Pancreas (tissue), 10 donors: ENCODE data around the gene MEF2C. TPM values are rescaled to one million over a fixed set of nuclear protein-coding genes. Genes with fewer than 3 reads are reported as not detected.
A peak's percentile ranks its signal among the peaks of the same experiment; 100 is the strongest.

ENCODE experiments used
- ATAC-seq, 4 donors: fragments of 200-7000 bp; cut with Tn5 transposase; one replicate each; pipeline versions ENCODE4 v1.8.0 to v1.9.1; 2020; ENCODE audit warnings: mild to moderate bottlenecking in 4 of 4, moderate library complexity in 4 of 4
- DNase-seq, 6 donors: peaks; one replicate each; pipeline ENCODE4 v3.0.0-alpha.2; 2020
- FAIRE-seq: peaks from 2 replicates; lab custom pipeline; 2012; peaks lifted over from hg19 to GRCh38; lab: Jason Lieb, UNC
- H3K27ac ChIP-seq, 4 donors: fragments of 200-600 bp; sonication (generic); 1 replicate in 3 of 4; 2 replicates in 1 of 4; pipeline versions ENCODE4 v1.5.0 to v1.8.0; 2020
- H3K27me3 ChIP-seq, 4 donors: fragments of 200-600 bp; one replicate each; pipeline ENCODE4 v1.8.0; 2021
- H3K36me3 ChIP-seq, 3 donors: fragments of 200-600 bp; sonication (generic) in 1 of 3; one replicate each; pipeline versions ENCODE4 v1.5.0 to v1.8.0; 2020 to 2021
- H3K4me1 ChIP-seq, 3 donors: fragments of 200-600 bp; one replicate each; pipeline ENCODE4 v1.8.0; 2021
- H3K4me3 ChIP-seq, 4 donors: fragments of 200-600 bp; sonication (generic) in 2 of 4; one replicate each; pipeline versions ENCODE4 v1.5.0 to v1.8.0; 2020 to 2021
- H3K9me3 ChIP-seq, 4 donors: fragments of 200-600 bp; one replicate each; pipeline ENCODE4 v1.8.0; 2021
- WGBS, 2 donors: extraction: QIAGEN DNeasy Blood & Tissue Kit; methylation state at CpG; one replicate each; pipeline ENCODE4 v1.1.7; 2013; 5-methylcytosine and 5-hydroxymethylcytosine counted together
- intact Hi-C, 3 donors: fragments of 100-400 bp; cut with DNase I; formaldehyde crosslinking; loops; one replicate each; pipeline versions ENCODE4 v1.11.1 to v1.14.2; 2022
- polyA plus RNA-seq, 2 donors: library from polyadenylated mRNA; stranded (reverse); fragments of 200-250 nt; gene quantifications; one replicate each; pipeline ENCODE4 v1.2.3, GENCODE V29; 2013
- total RNA-seq, 6 donors: library from RNA; stranded (reverse); fragmentation: NEBNext Ultra II Directional in 4 of 6; extraction: Animal tissue kit (Norgen Biotek cat#: 25700) in 4 of 6; gene quantifications; one replicate each; pipeline versions ENCODE4 v1.2.1 to v1.2.4, GENCODE V29; 2021 to 2023
- TF ChIP-seq, protein P1 (sequence below), 4 donors: fragments of 200-600 bp; sonication (generic) in 3 of 4; IDR thresholded peaks; one replicate each; pipeline versions ENCODE4 v1.5.0 to v1.8.0; 2021; ENCODE audit warnings: antibody characterized with exemption in 4 of 4
- donor health status: healthy with polysubstance abuse.
- donor health status: DM: no; HTN: no; CAD: no; lungs with moderate emphysema.
- donor health status: DM: no; HTN: no; CAD: no.
- donor health status: control.
- donor health status: control.
- donor health status: Bipolar disorder and iron deficiency.
- donor health status: DM: yes; HTN: yes; CAD: no.
- donor health status: DM: no; HTN: no; CAD: no.
- donor health status: DM: no; HTN: no; CAD: no.
- donor health status: DM: yes; HTN: yes; CAD: no.

MEF2C gene
- total and polyA plus RNA-seq, 8 donors: 1.5 to 19.9 (median 4.8) TPM

GRCh38 chr5:88873447-88873846, 9.5 kb downstream of the MEF2C start:
- no peak for DNase-seq
- FAIRE-seq: peak; percentile 64
- Histone ChIP-seq H3K27ac (no peak overlapping the region), H3K27me3 (peaks cover 0 to 4% (median 0%) of the 10 kb centered on the region in 4 donors), H3K4me3 (no peak overlapping the region), H3K36me3 (no peaks in the 10 kb centered on the region), H3K4me1 (no peaks in the 10 kb centered on the region), H3K9me3 (no peaks in the 10 kb centered on the region)
- TF ChIP-seq, protein P1, sequence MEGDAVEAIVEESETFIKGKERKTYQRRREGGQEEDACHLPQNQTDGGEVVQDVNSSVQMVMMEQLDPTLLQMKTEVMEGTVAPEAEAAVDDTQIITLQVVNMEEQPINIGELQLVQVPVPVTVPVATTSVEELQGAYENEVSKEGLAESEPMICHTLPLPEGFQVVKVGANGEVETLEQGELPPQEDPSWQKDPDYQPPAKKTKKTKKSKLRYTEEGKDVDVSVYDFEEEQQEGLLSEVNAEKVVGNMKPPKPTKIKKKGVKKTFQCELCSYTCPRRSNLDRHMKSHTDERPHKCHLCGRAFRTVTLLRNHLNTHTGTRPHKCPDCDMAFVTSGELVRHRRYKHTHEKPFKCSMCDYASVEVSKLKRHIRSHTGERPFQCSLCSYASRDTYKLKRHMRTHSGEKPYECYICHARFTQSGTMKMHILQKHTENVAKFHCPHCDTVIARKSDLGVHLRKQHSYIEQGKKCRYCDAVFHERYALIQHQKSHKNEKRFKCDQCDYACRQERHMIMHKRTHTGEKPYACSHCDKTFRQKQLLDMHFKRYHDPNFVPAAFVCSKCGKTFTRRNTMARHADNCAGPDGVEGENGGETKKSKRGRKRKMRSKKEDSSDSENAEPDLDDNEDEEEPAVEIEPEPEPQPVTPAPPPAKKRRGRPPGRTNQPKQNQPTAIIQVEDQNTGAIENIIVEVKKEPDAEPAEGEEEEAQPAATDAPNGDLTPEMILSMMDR (IDR thresholded peaks at IDR 0.05): no peak
- no peak for ATAC-seq
- 80 to 82% methylated on average over 6 of the region's 6 CpGs for WGBS, 2 donors
- intact Hi-C loops: no loop called here

GRCh38 chr5:88872971-88873370, 10.0 kb downstream of the MEF2C start:
- DNase-seq (no peak), ATAC-seq (no peak), FAIRE-seq (no peak)
- TF ChIP-seq, protein P1 (IDR thresholded peaks at IDR 0.05): no peak
- 76 to 82% methylated on average over 6 of the region's 6 CpGs for WGBS, 2 donors
- no peaks in the 10 kb centered on the region for H3K9me3 ChIP-seq
- H3K27ac ChIP-seq: no peak overlapping the region
- H3K4me3 ChIP-seq: no peak overlapping the region
- peaks cover 0 to 4% (median 0%) of the 10 kb centered on the region in 4 donors for H3K27me3 ChIP-seq
- no peaks in the 10 kb centered on the region for H3K36me3 ChIP-seq
- intact Hi-C loops: no loop called here
- no peaks in the 10 kb centered on the region for H3K4me1 ChIP-seq

GRCh38 chr5:88870285-88870684, 12.7 kb downstream of the MEF2C start:
- no peaks in the 10 kb centered on the region for H3K9me3 ChIP-seq
- H3K27ac ChIP-seq: no peak overlapping the region
- TF ChIP-seq, protein P1 (IDR thresholded peaks at IDR 0.05): no peak
- no peak overlapping the region for H3K4me3 ChIP-seq
- DNase-seq (no peak), ATAC-seq (no peak), FAIRE-seq (no peak)
- 24 to 27% methylated on average over 2 of the region's 2 CpGs for WGBS, 2 donors
- peaks cover 0 to 4% (median 0%) of the 10 kb centered on the region in 4 donors for H3K27me3 ChIP-seq
- intact Hi-C loops: no loop called here
- H3K4me1 ChIP-seq: no peaks in the 10 kb centered on the region
- H3K36me3 ChIP-seq: no peaks in the 10 kb centered on the region

DNA sequence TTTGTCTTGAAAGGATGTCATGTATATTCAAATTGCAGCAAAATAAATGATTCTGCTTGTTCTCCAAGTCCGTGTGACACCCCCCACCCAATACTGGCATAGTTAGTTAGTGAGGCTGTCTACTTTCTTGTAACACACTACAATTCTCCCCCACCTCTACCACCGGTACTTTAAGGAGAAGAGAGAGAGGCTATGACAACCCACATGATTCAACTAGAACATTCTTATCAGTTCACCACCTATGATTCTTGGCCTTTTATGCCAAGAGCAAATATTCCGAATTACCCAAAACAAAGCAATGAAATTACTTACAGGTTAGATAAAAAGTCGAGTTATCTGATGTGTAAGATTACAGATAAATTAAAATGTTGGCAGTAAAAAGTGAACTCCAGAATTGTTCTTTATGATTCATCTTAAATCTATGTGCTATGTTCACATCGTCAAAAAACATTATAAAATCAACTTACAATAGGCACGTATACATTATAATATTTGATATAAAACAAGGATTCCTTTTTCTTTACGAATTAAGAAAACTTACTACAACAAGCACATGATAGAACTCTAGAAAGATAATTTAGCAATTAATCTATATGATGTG, 14.4 kb downstream of the MEF2C start:
- Histone ChIP-seq H3K4me3 (no peak overlapping the region), H3K27me3 (peaks cover 0 to 4% (median 0%) of the 10 kb centered on the region in 4 donors), H3K4me1 (no peaks in the 10 kb centered on the region), H3K27ac (no peak overlapping the region), H3K36me3 (no peaks in the 10 kb centered on the region), H3K9me3 (no peaks in the 10 kb centered on the region)
- no peak for ATAC-seq
- intact Hi-C loops: loop anchor here in 1 of 3 donors (10.0 kb wide), 1 partner anchor 104 kb away; no protein-coding TSS in a partner anchor
- DNase-seq: no peak
- TF ChIP-seq, protein P1 (IDR thresholded peaks at IDR 0.05): no peak
- WGBS, 2 donors: 58 to 63% methylated on average over 7 of the region's 7 CpGs
- FAIRE-seq: peak; percentile 41

DNA sequence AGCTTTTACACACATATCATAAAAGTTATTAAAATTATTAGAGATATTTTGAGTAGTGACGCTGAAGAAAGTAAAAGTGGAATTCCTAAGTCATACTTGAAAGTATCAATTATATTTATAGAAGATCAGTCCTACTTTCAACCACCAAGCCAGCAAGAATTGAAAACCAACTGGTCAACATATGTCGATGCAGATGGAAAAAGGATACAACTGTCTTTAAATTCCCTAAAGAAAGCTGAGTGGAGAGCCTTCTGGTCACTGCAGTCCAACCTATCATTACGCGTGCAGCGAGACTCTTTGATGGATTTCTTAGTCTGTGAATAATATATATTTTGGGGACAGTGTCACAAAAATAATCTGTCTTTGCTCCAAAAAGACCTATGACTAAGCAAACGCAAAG, 15.3 kb downstream of the MEF2C start:
- no peaks in the 10 kb centered on the region for H3K4me1 ChIP-seq
- H3K4me3 ChIP-seq: no peak overlapping the region
- no peak for FAIRE-seq
- intact Hi-C loops: loop anchor here in 1 of 3 donors (10.0 kb wide), 1 partner anchor 103 kb away; no protein-coding TSS in a partner anchor
- no peak overlapping the region for H3K27ac ChIP-seq
- H3K27me3 ChIP-seq: peaks cover 0 to 4% (median 0%) of the 10 kb centered on the region in 4 donors
- H3K36me3 ChIP-seq: no peaks in the 10 kb centered on the region
- no peak for ATAC-seq
- H3K9me3 ChIP-seq: no peaks in the 10 kb centered on the region
- no peak for DNase-seq
- TF ChIP-seq, protein P1 (IDR thresholded peaks at IDR 0.05): no peak
- WGBS, 2 donors: 94 to 95% methylated on average over 6 of the region's 6 CpGs
